GM21529 (cell line): ENCODE data around the gene TIMP3.
"Not testable (repeated sequence)": the region's sequence is repeated elsewhere in the genome, so short reads cannot be mapped to it uniquely, and the experiment has no call there.

Experiments used
- ATAC-seq: cut with Tn5 transposase; IDR thresholded peaks from one replicate; pipeline ENCODE4 v1.9.1; 2021; ENCODE audit not compliant: unreplicated experiment

TIMP3 gene

GRCh38 chr22:32852395-32853251 lies 51.1 kb downstream of the TIMP3 start:
- ATAC-seq: no peak

- no peak for ATAC-seq
These were observed 52.2 kb downstream of the TIMP3 start for GRCh38 chr22:32853662-32854061.

- ATAC-seq: no peak
These were observed 52.9 kb downstream of the TIMP3 start for GRCh38 chr22:32854351-32854804.

- ATAC-seq: no peak
These were observed 53.7 kb downstream of the TIMP3 start for GRCh38 chr22:32855045-32855756.

- no peak for ATAC-seq
These were observed 56.7 kb downstream of the TIMP3 start for GRCh38 chr22:32858121-32858703.

- ATAC-seq: no peak
These were observed 57.5 kb downstream of the TIMP3 start for GRCh38 chr22:32858957-32859356.

- no peak for ATAC-seq
These were observed 58.2 kb downstream of the TIMP3 start for GRCh38 chr22:32859743-32860142.

- ATAC-seq: no peak
These were observed 59.8 kb downstream of the TIMP3 start for GRCh38 chr22:32861330-32861729.

- no peak for ATAC-seq
These were observed 60.6 kb downstream of the TIMP3 start for GRCh38 chr22:32862083-32862482.

GRCh38 chr22:32862936-32863661 lies 61.6 kb downstream of the TIMP3 start:
- no peak for ATAC-seq

- ATAC-seq: no peak
These were observed 62.5 kb downstream of the TIMP3 start for GRCh38 chr22:32864041-32864440.

GRCh38 chr22:32864596-32864995 lies 63.1 kb downstream of the TIMP3 start:
- no peak for ATAC-seq

- ATAC-seq: no peak
These were observed 65.4 kb downstream of the TIMP3 start for GRCh38 chr22:32866953-32867352.

- ATAC-seq: no peak
These were observed 67.4 kb downstream of the TIMP3 start for GRCh38 chr22:32868946-32869345.

GRCh38 chr22:32870474-32870873 lies 69.0 kb downstream of the TIMP3 start:
- no peak for ATAC-seq

- not testable (repeated sequence) for ATAC-seq
These were observed 72.1 kb downstream of the TIMP3 start for GRCh38 chr22:32873604-32874003.

- ATAC-seq: no peak
These were observed 72.9 kb downstream of the TIMP3 start for GRCh38 chr22:32874385-32874784.

GRCh38 chr22:32874976-32875375 lies 73.5 kb downstream of the TIMP3 start:
- ATAC-seq: no peak

GRCh38 chr22:32876516-32876915 lies 75.0 kb downstream of the TIMP3 start:
- no peak for ATAC-seq

- no peak for ATAC-seq
These were observed 75.7 kb downstream of the TIMP3 start for GRCh38 chr22:32877196-32877595.

GRCh38 chr22:32879550-32879949 lies 78.0 kb downstream of the TIMP3 start:
- no peak for ATAC-seq
